ENCODE data around the gene WSCD1.

DNA sequence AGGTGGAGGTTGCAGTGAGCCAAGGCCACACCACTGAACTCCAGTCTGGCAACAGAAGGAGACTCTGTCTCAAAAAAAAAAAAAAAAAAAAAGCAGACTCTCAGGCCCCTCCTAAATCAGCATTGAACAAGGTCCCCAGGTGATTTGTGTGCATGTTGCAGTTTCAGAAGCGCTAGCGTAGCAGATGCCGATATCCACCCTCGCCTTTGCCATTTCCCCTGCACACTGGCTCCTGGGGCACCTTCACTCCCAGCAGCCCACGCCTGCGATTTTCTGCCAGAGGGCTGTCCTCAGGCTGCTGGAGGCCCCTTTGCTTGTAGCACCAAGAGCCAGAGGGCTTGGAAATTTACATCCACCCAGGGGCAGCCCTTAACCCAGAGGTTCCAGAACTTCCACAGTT lies 95.6 kb downstream of the WSCD1 start:
- TF ChIP-seq, protein P1, sequence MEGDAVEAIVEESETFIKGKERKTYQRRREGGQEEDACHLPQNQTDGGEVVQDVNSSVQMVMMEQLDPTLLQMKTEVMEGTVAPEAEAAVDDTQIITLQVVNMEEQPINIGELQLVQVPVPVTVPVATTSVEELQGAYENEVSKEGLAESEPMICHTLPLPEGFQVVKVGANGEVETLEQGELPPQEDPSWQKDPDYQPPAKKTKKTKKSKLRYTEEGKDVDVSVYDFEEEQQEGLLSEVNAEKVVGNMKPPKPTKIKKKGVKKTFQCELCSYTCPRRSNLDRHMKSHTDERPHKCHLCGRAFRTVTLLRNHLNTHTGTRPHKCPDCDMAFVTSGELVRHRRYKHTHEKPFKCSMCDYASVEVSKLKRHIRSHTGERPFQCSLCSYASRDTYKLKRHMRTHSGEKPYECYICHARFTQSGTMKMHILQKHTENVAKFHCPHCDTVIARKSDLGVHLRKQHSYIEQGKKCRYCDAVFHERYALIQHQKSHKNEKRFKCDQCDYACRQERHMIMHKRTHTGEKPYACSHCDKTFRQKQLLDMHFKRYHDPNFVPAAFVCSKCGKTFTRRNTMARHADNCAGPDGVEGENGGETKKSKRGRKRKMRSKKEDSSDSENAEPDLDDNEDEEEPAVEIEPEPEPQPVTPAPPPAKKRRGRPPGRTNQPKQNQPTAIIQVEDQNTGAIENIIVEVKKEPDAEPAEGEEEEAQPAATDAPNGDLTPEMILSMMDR (IDR thresholded peaks at IDR 0.05), result no peak
- TF ChIP-seq ZFX (IDR thresholded peaks at IDR 0.05; ENCODE audit: borderline replicate concordance), result no peak

Measured in 22Rv1 (cell line).